ENCODE results near the gene OLA1.

- TF ChIP-seq CTCF (IDR thresholded peaks at IDR 0.05) (no peak), POLR2A (IDR thresholded peaks at IDR 0.05) (no peak)
Observed at GRCh38 chr2:174120346-174120745, 128.0 kb downstream of the OLA1 start.

Measured in esophagus squamous epithelium (tissue), 4 donors.